Endothelial cell of umbilical vein (primary cell): ENCODE results near the gene FRMD4A.

Source experiments
- EZH2 ChIP-seq: IDR thresholded peaks from 2 replicates; pipeline ENCODE4 v1.6.1; 2012; ENCODE audit warnings: borderline replicate concordance, low read depth, mild to moderate bottlenecking, moderate library complexity, low read length, inconsistent platforms; ENCODE audit not compliant: severe bottlenecking
- FOS ChIP-seq: IDR thresholded peaks from 2 replicates; pipeline ENCODE4 v1.6.1; 2011; ENCODE audit warnings: mild to moderate bottlenecking, low read length, moderate library complexity, borderline replicate concordance; ENCODE audit not compliant: insufficient read depth
- GATA2 ChIP-seq: IDR thresholded peaks from 2 replicates; pipeline ENCODE4 v1.7.0; 2011; ENCODE audit warnings: low read depth, mild to moderate bottlenecking, moderate library complexity, mixed read lengths, low read length; ENCODE audit not compliant: insufficient read length, insufficient read depth
- JUN ChIP-seq: IDR thresholded peaks from 2 replicates; pipeline ENCODE4 v1.6.1; 2011; ENCODE audit warnings: borderline replicate concordance, low read depth; ENCODE audit not compliant: insufficient read length, insufficient read depth
- MYC ChIP-seq: IDR thresholded peaks from one replicate; pipeline ENCODE4 v1.6.1; 2011; ENCODE audit warnings: mild to moderate bottlenecking, low read depth, low read length
- POLR2A ChIP-seq: IDR thresholded peaks from 2 replicates; pipeline ENCODE4 v1.6.1; 2012; ENCODE audit warnings: low read depth, mild to moderate bottlenecking, control low read depth, low read length
- POLR2AphosphoS5 ChIP-seq: IDR thresholded peaks from 2 replicates; pipeline ENCODE4 v1.6.1; 2012; ENCODE audit warnings: low read depth, mild to moderate bottlenecking, control low read depth, low read length, moderate library complexity; ENCODE audit not compliant: insufficient read depth
- TF ChIP-seq, protein P1 (sequence below), 2 donors: IDR thresholded peaks; 1 replicate in 1 of 2; 2 replicates in 1 of 2; pipeline ENCODE4 v1.5.1; 2011; ENCODE audit warnings: low read length in 2 of 2, mild to moderate bottlenecking in 2 of 2, moderate library complexity in 2 of 2, control low read depth in 1 of 2, inconsistent platforms in 1 of 2, low read depth in 1 of 2; ENCODE audit not compliant: insufficient read depth in 1 of 2; ENCODE audit errors: extremely low read depth in 1 of 2
- TF ChIP-seq, protein P2 (sequence below): IDR thresholded peaks from 2 replicates; pipeline ENCODE4 v1.6.1; 2011; ENCODE audit not compliant: insufficient read depth, insufficient read length

DNA sequence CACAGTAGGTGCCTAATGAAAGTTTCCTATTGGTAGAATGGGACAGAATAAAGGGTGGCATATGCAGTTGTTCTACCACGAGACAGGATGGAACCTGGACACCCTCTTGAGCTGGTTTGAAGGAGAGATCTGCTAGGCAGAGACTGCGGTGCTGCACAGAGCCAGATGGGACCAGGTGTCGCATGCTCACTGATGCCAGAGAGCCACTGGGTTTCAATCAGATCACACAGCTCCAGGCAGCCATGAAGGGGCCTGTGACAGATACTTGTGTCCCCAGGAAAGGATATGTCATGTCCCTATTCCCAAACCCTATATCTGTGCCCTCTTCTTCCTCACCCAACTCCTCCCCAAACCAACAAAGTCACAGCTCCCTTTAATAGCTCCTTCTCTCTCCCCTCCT is 508.2 kb downstream of the FRMD4A start:
- TF ChIP-seq, protein P1, sequence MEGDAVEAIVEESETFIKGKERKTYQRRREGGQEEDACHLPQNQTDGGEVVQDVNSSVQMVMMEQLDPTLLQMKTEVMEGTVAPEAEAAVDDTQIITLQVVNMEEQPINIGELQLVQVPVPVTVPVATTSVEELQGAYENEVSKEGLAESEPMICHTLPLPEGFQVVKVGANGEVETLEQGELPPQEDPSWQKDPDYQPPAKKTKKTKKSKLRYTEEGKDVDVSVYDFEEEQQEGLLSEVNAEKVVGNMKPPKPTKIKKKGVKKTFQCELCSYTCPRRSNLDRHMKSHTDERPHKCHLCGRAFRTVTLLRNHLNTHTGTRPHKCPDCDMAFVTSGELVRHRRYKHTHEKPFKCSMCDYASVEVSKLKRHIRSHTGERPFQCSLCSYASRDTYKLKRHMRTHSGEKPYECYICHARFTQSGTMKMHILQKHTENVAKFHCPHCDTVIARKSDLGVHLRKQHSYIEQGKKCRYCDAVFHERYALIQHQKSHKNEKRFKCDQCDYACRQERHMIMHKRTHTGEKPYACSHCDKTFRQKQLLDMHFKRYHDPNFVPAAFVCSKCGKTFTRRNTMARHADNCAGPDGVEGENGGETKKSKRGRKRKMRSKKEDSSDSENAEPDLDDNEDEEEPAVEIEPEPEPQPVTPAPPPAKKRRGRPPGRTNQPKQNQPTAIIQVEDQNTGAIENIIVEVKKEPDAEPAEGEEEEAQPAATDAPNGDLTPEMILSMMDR (IDR thresholded peaks at IDR 0.05; ENCODE audit: extremely low read depth in 1 of 2, insufficient read depth in 1 of 2, low read depth in 1 of 2, low read length in 2 of 2) = no peak
- no peak for TF ChIP-seq POLR2A
- TF ChIP-seq MYC = no peak
- no peak for TF ChIP-seq POLR2AphosphoS5
- no peak for TF ChIP-seq EZH2
- TF ChIP-seq, protein P2, sequence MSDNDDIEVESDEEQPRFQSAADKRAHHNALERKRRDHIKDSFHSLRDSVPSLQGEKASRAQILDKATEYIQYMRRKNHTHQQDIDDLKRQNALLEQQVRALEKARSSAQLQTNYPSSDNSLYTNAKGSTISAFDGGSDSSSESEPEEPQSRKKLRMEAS = no peak
- TF ChIP-seq FOS = no peak
- no peak for TF ChIP-seq GATA2
- TF ChIP-seq JUN = no peak
